K562 (cell line): ENCODE results near the gene MYL12B. TPM values are rescaled to one million over a fixed set of nuclear protein-coding genes. Genes with fewer than 3 reads are reported as not detected.

Experiments used
- ARID1B ChIP-seq: fragments of 450-650 bp; IDR thresholded peaks from 2 replicates; pipeline ENCODE4 v1.6.1; 2016; ENCODE audit warnings: antibody characterized with exemption, mild to moderate bottlenecking, inconsistent platforms
- CHAMP1 ChIP-seq: fragments of 450-650 bp; IDR thresholded peaks from 2 replicates; pipeline ENCODE4 v1.6.1; 2016; ENCODE audit warnings: mild to moderate bottlenecking
- ELF4 ChIP-seq: fragments of 450-650 bp; formaldehyde crosslinking; IDR thresholded peaks from 2 replicates; pipeline ENCODE4 v1.4.0; 2022; ENCODE audit warnings: missing genetic modification characterization
- ETS1 ChIP-seq: conservative IDR thresholded peaks from 2 replicates; pipeline ENCODE4 v1.6.1; 2011; ENCODE audit warnings: low read depth, mild to moderate bottlenecking, low read length; ENCODE audit not compliant: control insufficient read depth
- MAFF ChIP-seq: IDR thresholded peaks from 2 replicates; pipeline ENCODE4 v1.6.1; 2012; ENCODE audit warnings: low read length, improper control_type of control experiment
- MAFG ChIP-seq: fragments of 450-650 bp; conservative IDR thresholded peaks from 2 replicates; pipeline ENCODE4 v1.6.1; 2016; ENCODE audit warnings: missing genetic modification characterization, missing compliant biosample characterization
- MAX ChIP-seq: sonication (generic); formaldehyde crosslinking; IDR thresholded peaks from 2 replicates; pipeline ENCODE4 v1.9.0; 2022; ENCODE audit warnings: mild to moderate bottlenecking, missing genetic modification reagents
- MTF1 ChIP-seq: fragments of 250-450 bp; sonication (Bioruptor Pico); IDR thresholded peaks from 2 replicates; pipeline ENCODE4 v1.9.0; 2021; ENCODE audit warnings: moderate library complexity, mild to moderate bottlenecking, inconsistent platforms, borderline replicate concordance
- NR2C1 ChIP-seq, 2 experiments: fragments of 450-650 bp; IDR thresholded peaks; 2 replicates each; pipeline ENCODE4 v1.6.1; 2017; ENCODE audit warnings: mild to moderate bottlenecking in 2 of 2, antibody characterized with exemption in 1 of 2, inconsistent platforms in 1 of 2, missing compliant biosample characterization in 1 of 2, missing genetic modification characterization in 1 of 2
- SP2 ChIP-seq: IDR thresholded peaks from 2 replicates; pipeline ENCODE4 v1.6.1; 2011; ENCODE audit warnings: mild to moderate bottlenecking, low read depth, low read length, moderate library complexity; ENCODE audit not compliant: poor library complexity, severe bottlenecking; ENCODE audit errors: extremely low read depth
- TAF1 ChIP-seq: IDR thresholded peaks from 2 replicates; pipeline ENCODE4 v1.6.1; 2011; ENCODE audit warnings: mild to moderate bottlenecking, low read length, moderate library complexity; ENCODE audit not compliant: insufficient read depth, control insufficient read depth, severe bottlenecking; ENCODE audit errors: extremely low read depth
- TBP ChIP-seq: optimal IDR thresholded peaks from 2 replicates; pipeline ENCODE3; 2011; ENCODE audit warnings: low read depth, low read length, improper control_type of control experiment
- UBTF ChIP-seq, 2 experiments: IDR thresholded peaks; 2 replicates each; pipeline ENCODE4 v1.6.1; 2012; ENCODE audit warnings: improper control_type of control experiment in 2 of 2, low read depth in 2 of 2, low read length in 2 of 2, borderline replicate concordance in 1 of 2
- ZBTB43 ChIP-seq: sonication (generic); formaldehyde crosslinking; IDR thresholded peaks from 2 replicates; pipeline ENCODE4 v1.8.0; 2023; ENCODE audit warnings: mild to moderate bottlenecking, missing genetic modification reagents
- ZC3H4 ChIP-seq: sonication (generic); formaldehyde crosslinking; IDR thresholded peaks from 2 replicates; pipeline ENCODE4 v1.9.0; 2021; ENCODE audit warnings: missing genetic modification reagents, borderline replicate concordance
- ZNF134 ChIP-seq: fragments of 250-450 bp; sonication (Bioruptor Pico); conservative IDR thresholded peaks from 2 replicates; pipeline ENCODE4 v1.4.0; 2020
- polyA plus RNA-seq, 8 experiments: library from polyadenylated mRNA; depleted of rRNA in 4 of 8; stranded (reverse) in 5 of 8; unstranded in 3 of 8; fragments of >200 nt; fragmentation: Nextera tagmentation in 2 of 8; fragmentation: Illumina TruSeq in 1 of 8; extraction: Ambion mirVana in 2 of 8; extraction: Trizol in 1 of 8; gene quantifications; 2 replicates each; pipeline versions ENCODE4 v1.2.1 to v1.2.3, GENCODE V29; 2011 to 2014; ENCODE audit warnings: inconsistent platforms in 1 of 8, missing spikeins in 1 of 8
- total RNA-seq, 7 experiments: library from RNA; depleted of rRNA in 6 of 7; stranded (reverse); fragments of >200 nt in 6 of 7; fragmentation: Illumina TruSeq in 2 of 7; extraction: Trizol in 2 of 7; gene quantifications; 2 replicates each; pipeline versions ENCODE4 v1.2.1 to v1.2.3, GENCODE V29; 2011 to 2021; ENCODE audit warnings: low replicate concordance in 1 of 7

MYL12B gene
- total and polyA plus RNA-seq, 9 of the 15 experiments (the other 6 are each of a cell fraction or from before 2014, with no cell fraction given), result 220 to 995 (median 463) TPM

GRCh38 chr18:3297025-3297984 lies 35.4 kb downstream of the MYL12B start (continued):
- TF ChIP-seq UBTF (IDR thresholded peaks at IDR 0.05; ENCODE audit: borderline replicate concordance in 1 of 2, low read depth in 2 of 2, low read length in 2 of 2), result no peak
- no peak for TF ChIP-seq ZNF134 (CRISPR knock-in tag)
- TF ChIP-seq TAF1, result peak; percentile 87
- TF ChIP-seq MAFG (tag), result peak; percentile 53
- peak; percentile 63 for TF ChIP-seq SP2
- 0 out of 2 replicates have a peak, but pooled peaks have one; percentile 48 for TF ChIP-seq ARID1B
- peak; percentile 83 for TF ChIP-seq MAX
- TF ChIP-seq MAFF, result peak; percentile 60
- TF ChIP-seq ETS1, result 0 out of 2 replicates have a peak, but pooled peaks have one; percentile 50
- TF ChIP-seq NR2C1 (IDR thresholded peaks at IDR 0.05), result no peak; the same call in 1 of the 2 replicates
- peak; percentile 52; the same call in 1 of the 2 replicates for TF ChIP-seq NR2C1 (tag; IDR thresholded peaks at IDR 0.05)
- TF ChIP-seq CHAMP1, result peak; percentile 99
- no peak for TF ChIP-seq ELF4 (CRISPR knock-in tag)
- TF ChIP-seq ZC3H4 (CRISPR knock-in tag), result peak; percentile 85; the same call in 1 of the 2 replicates
- TF ChIP-seq TBP, result peak; percentile 57
- no peak for TF ChIP-seq MTF1 (CRISPR knock-in tag)
- TF ChIP-seq ZBTB43, result no peak
